HG02885 (cell line): ENCODE measurements around the gene OR4E2.
"Not testable (repeated sequence)": the region's sequence is repeated elsewhere in the genome, so short reads cannot be mapped to it uniquely, and the experiment has no call there.

Experiments used
- ATAC-seq: cut with Tn5 transposase; IDR thresholded peaks from one replicate; pipeline ENCODE4 v1.9.1; 2021; ENCODE audit warnings: mild to moderate bottlenecking; ENCODE audit not compliant: unreplicated experiment, poor library complexity

OR4E2 gene

GRCh38 chr14:21686468-21686867 lies 32.8 kb downstream of the OR4E2 start:
- ATAC-seq = no peak

- ATAC-seq = no peak
Measured at GRCh38 chr14:21694425-21694824, 40.8 kb downstream of the OR4E2 start.

- not testable (repeated sequence) for ATAC-seq
Measured at GRCh38 chr14:21697662-21698061, 44.0 kb downstream of the OR4E2 start.

- ATAC-seq = not testable (repeated sequence)
Measured at GRCh38 chr14:21698538-21698937, 44.9 kb downstream of the OR4E2 start.

- ATAC-seq = no peak
Measured at GRCh38 chr14:21699551-21699950, 45.9 kb downstream of the OR4E2 start.

GRCh38 chr14:21702316-21702715 lies 48.7 kb downstream of the OR4E2 start:
- no peak for ATAC-seq

- ATAC-seq = no peak
Measured at GRCh38 chr14:21703357-21704326, 50.0 kb downstream of the OR4E2 start.

GRCh38 chr14:21704338-21704737 lies 50.7 kb downstream of the OR4E2 start:
- no peak for ATAC-seq

GRCh38 chr14:21711360-21711961 lies 57.8 kb downstream of the OR4E2 start:
- ATAC-seq = peak; percentile 82

- ATAC-seq = no peak
Measured at GRCh38 chr14:21712036-21712435, 58.4 kb downstream of the OR4E2 start.

GRCh38 chr14:21714318-21714929 lies 60.8 kb downstream of the OR4E2 start:
- ATAC-seq = no peak
